Suprapubic skin (tissue), 4 donors: ENCODE data around the gene SUFU.

Source experiments
- EP300 ChIP-seq: sonication (generic); formaldehyde crosslinking; IDR thresholded peaks from one replicate; pipeline ENCODE4 v1.6.1; 2017; ENCODE audit warnings: antibody characterized with exemption
- POLR2A ChIP-seq, 2 donors: fragments of 450-650 bp; IDR thresholded peaks; one replicate each; pipeline ENCODE4 v1.6.1; 2017; ENCODE audit warnings: antibody characterized with exemption in 2 of 2, mild to moderate bottlenecking in 2 of 2, moderate library complexity in 2 of 2
- POLR2AphosphoS5 ChIP-seq, 3 donors: sonication (generic); formaldehyde crosslinking; IDR thresholded peaks; one replicate each; pipeline ENCODE4 v1.6.1; 2017; ENCODE audit warnings: antibody characterized with exemption in 3 of 3
- TF ChIP-seq, protein P1 (sequence below), 2 donors: fragments of 200-600 bp in 1 of 2; fragments of 450-650 bp in 1 of 2; sonication (generic) in 1 of 2; IDR thresholded peaks; one replicate each; pipeline ENCODE4 v1.5.1; 2016 to 2019; ENCODE audit warnings: antibody characterized with exemption in 2 of 2, mild to moderate bottlenecking in 1 of 2, moderate library complexity in 1 of 2

DNA sequence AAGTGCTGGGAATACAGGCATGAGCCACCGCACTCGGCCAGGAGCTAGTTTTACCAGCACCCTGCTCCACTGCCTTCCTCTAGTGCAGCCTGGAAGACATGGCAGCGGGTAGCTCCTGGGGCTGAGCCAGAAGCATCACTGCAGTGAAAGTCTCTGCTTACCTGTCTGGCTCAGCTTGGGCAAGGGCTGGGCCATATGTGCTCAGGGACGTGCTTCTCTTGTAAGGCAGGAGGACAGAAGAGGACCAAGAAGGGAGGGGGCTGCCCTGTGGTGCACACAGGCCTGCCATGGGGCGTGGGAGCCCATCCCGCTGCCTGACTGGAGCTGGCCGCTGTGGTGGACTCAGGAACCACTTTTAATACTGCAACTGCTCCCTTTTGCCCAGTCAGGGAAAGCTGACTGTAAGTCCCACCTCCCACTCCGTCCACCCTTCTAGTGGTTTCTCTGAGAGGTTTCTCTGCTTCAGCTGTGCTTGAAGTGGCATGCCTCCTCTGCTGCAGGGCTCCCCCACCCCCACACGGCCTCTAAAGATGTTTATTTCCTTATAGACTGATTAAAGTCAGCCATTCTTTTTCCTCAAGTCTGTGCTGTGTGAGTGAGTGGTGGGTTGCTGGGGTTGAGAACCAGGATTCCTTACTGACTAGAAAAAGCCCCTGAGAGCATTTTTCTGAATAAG lies 27.2 kb upstream of the SUFU start:
- TF ChIP-seq, protein P1, sequence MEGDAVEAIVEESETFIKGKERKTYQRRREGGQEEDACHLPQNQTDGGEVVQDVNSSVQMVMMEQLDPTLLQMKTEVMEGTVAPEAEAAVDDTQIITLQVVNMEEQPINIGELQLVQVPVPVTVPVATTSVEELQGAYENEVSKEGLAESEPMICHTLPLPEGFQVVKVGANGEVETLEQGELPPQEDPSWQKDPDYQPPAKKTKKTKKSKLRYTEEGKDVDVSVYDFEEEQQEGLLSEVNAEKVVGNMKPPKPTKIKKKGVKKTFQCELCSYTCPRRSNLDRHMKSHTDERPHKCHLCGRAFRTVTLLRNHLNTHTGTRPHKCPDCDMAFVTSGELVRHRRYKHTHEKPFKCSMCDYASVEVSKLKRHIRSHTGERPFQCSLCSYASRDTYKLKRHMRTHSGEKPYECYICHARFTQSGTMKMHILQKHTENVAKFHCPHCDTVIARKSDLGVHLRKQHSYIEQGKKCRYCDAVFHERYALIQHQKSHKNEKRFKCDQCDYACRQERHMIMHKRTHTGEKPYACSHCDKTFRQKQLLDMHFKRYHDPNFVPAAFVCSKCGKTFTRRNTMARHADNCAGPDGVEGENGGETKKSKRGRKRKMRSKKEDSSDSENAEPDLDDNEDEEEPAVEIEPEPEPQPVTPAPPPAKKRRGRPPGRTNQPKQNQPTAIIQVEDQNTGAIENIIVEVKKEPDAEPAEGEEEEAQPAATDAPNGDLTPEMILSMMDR (IDR thresholded peaks at IDR 0.05) = no peak
- TF ChIP-seq POLR2A (IDR thresholded peaks at IDR 0.05) (no peak), POLR2AphosphoS5 (IDR thresholded peaks at IDR 0.05) (no peak), EP300 (no peak)
